ENCODE measurements around the gene ACBD5. TPM values are rescaled to one million over a fixed set of nuclear protein-coding genes. Genes with fewer than 3 reads are reported as not detected.

The ACBD5 gene
- total and polyA plus RNA-seq, 9 donors: 7.2 to 15.4 (median 12.9) TPM

DNA sequence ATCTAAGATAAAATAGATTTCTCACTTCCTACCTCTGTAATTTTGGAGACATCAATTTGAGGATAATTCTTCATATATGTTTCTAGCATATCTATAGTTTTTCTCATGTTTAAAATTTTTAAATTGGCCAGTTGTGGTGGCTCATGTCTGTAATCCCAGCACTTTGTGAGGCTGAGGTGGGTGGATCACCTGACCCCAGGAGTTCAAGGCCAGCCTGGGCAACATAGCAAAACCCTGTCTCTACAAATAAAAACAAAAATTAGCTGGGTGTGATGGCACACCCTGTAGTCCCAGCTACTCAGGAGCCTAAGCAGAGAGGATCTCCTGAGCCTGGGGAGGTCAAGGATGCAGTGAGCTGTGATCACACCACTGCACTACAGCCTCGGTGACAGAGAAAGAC lies 4.9 kb downstream of the ACBD5 start:
- no peak for DNase-seq
- Histone ChIP-seq H3K27ac (no peak overlapping the region), H3K4me3 (no peak overlapping the region), H3K9me3 (no peaks in the 10 kb centered on the region), H3K4me1 (ENCODE audit: insufficient read depth) (peaks cover 5% of the 10 kb centered on the region), H3K27me3 (no peaks in the 10 kb centered on the region), H3K36me3 (no peaks in the 10 kb centered on the region)
- intact Hi-C loops (cut with DNase I): no loop called here
- TF ChIP-seq EP300 (IDR thresholded peaks at IDR 0.05) (no peak), POLR2A (IDR thresholded peaks at IDR 0.05) (no peak)
- TF ChIP-seq, protein P1, sequence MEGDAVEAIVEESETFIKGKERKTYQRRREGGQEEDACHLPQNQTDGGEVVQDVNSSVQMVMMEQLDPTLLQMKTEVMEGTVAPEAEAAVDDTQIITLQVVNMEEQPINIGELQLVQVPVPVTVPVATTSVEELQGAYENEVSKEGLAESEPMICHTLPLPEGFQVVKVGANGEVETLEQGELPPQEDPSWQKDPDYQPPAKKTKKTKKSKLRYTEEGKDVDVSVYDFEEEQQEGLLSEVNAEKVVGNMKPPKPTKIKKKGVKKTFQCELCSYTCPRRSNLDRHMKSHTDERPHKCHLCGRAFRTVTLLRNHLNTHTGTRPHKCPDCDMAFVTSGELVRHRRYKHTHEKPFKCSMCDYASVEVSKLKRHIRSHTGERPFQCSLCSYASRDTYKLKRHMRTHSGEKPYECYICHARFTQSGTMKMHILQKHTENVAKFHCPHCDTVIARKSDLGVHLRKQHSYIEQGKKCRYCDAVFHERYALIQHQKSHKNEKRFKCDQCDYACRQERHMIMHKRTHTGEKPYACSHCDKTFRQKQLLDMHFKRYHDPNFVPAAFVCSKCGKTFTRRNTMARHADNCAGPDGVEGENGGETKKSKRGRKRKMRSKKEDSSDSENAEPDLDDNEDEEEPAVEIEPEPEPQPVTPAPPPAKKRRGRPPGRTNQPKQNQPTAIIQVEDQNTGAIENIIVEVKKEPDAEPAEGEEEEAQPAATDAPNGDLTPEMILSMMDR (IDR thresholded peaks at IDR 0.05): no peak
- WGBS, 3 donors: 28 to 37% (median 30%) methylated on average over 1 of the region's 1 CpG

GRCh38 chr10:27230022-27230421 lies 10.6 kb downstream of the ACBD5 start:
- DNase-seq: no peak
- no peaks in the 10 kb centered on the region for H3K27me3 ChIP-seq
- intact Hi-C loops (cut with DNase I): no loop called here
- no peak overlapping the region for H3K4me3 ChIP-seq
- no peak for TF ChIP-seq EP300 (IDR thresholded peaks at IDR 0.05)
- TF ChIP-seq, protein P1 (IDR thresholded peaks at IDR 0.05): no peak
- no peaks in the 10 kb centered on the region for H3K9me3 ChIP-seq
- 93 to 96% (median 95%) methylated on average over 1 of the region's 1 CpG for WGBS, 3 donors
- no peak overlapping the region for H3K27ac ChIP-seq
- H3K36me3 ChIP-seq: no peaks in the 10 kb centered on the region
- peaks cover 1% of the 10 kb centered on the region for H3K4me1 ChIP-seq (ENCODE audit: insufficient read depth)

DNA sequence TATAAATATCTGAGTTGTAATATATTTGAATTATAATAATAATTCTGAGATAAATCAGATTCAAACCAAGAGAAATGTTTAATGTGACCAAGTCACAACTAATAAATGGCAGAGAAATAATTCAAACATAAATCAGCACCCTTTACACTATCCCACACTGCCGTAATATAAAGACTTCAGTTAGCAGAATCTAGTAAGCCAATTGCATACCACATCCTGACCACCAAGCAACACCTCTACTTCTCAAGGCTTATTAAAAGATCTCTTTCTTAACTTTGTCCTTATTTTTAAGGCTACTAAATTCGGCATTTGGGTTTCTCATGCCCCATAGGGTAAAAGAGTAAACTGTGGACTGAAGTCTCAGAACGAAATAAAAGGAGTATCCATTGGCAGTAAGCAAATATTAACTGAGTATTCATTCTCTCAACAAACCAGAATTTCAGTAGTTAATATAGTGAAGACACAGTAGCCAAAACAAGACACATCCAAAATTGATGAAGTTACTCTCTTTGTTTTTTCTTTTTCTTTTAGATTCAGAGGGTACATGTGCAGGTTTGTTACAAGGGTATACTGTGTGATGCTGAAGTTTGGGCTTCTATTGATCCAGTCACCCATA lies 14.8 kb downstream of the ACBD5 start:
- Histone ChIP-seq H3K36me3 (no peaks in the 10 kb centered on the region), H3K9me3 (no peaks in the 10 kb centered on the region), H3K4me1 (ENCODE audit: insufficient read depth) (peaks cover 1% of the 10 kb centered on the region), H3K4me3 (no peak overlapping the region), H3K27me3 (no peaks in the 10 kb centered on the region), H3K27ac (no peak overlapping the region)
- intact Hi-C loops (cut with DNase I): no loop called here
- WGBS, 3 donors: 37 to 55% (median 54%) methylated on average over 3 of the region's 3 CpGs
- no peak for DNase-seq
- TF ChIP-seq, protein P1 (IDR thresholded peaks at IDR 0.05): no peak
- TF ChIP-seq EP300 (IDR thresholded peaks at IDR 0.05) (no peak), POLR2A (IDR thresholded peaks at IDR 0.05) (no peak)

- Histone ChIP-seq H3K4me3 (no peak overlapping the region), H3K27ac (no peak overlapping the region), H3K4me1 (ENCODE audit: insufficient read depth) (peaks cover 1% of the 10 kb centered on the region), H3K27me3 (no peaks in the 10 kb centered on the region), H3K36me3 (no peaks in the 10 kb centered on the region), H3K9me3 (no peaks in the 10 kb centered on the region)
- DNase-seq: no peak
- 68 to 76% (median 74%) methylated on average over 8 of the region's 8 CpGs for WGBS, 3 donors
- intact Hi-C loops (cut with DNase I): no loop called here
- TF ChIP-seq, protein P1 (IDR thresholded peaks at IDR 0.05): no peak
These were observed 15.5 kb downstream of the ACBD5 start for GRCh38 chr10:27225011-27225590.

Measured in ovary (tissue), 9 donors.